ENCODE data around the gene SCML2. TPM values are rescaled to one million over a fixed set of nuclear protein-coding genes. Genes with fewer than 3 reads are reported as not detected.

SCML2 gene
- total RNA-seq, 1 donor from 2014 or later = 0.80 TPM

GRCh38 chrX:18220786-18221185 lies 133.7 kb downstream of the SCML2 start, which contains the start of gene BEND2:
BEND2 (minus strand) TSS chrX:18220886; CDS start chrX:18220750, 136 bp downstream.
- ATAC-seq (no peak), DNase-seq (no peak)
- H3K27me3 ChIP-seq (ENCODE audit: low read depth) = no peaks in the 10 kb centered on the region
- intact Hi-C loops (cut with DNase I) = no loop called here
- H3K9me3 ChIP-seq = no peaks in the 10 kb centered on the region
- no peaks in the 10 kb centered on the region for H3K36me3 ChIP-seq
- TF ChIP-seq CTCF (IDR thresholded peaks at IDR 0.05) = no peak
- H3K4me1 ChIP-seq = no peaks in the 10 kb centered on the region
- no peak within 1 kb of the TSS for H3K4me3 ChIP-seq
- no peak within 1 kb of the TSS for H3K27ac ChIP-seq

- DNase-seq (no peak), ATAC-seq (no peak)
- Histone ChIP-seq H3K36me3 (no peaks in the 10 kb centered on the region), H3K9me3 (no peaks in the 10 kb centered on the region), H3K4me1 (no peaks in the 10 kb centered on the region), H3K27me3 (ENCODE audit: low read depth) (no peaks in the 10 kb centered on the region), H3K27ac (no peak overlapping the region), H3K4me3 (no peak overlapping the region)
- intact Hi-C loops (cut with DNase I) = no loop called here
- no peak for TF ChIP-seq CTCF (IDR thresholded peaks at IDR 0.05)
These were observed 144.0 kb downstream of the SCML2 start for GRCh38 chrX:18210470-18210869.

GRCh38 chrX:18206657-18207056 lies 147.8 kb downstream of the SCML2 start:
- intact Hi-C loops (cut with DNase I) = no loop called here
- Histone ChIP-seq H3K9me3 (no peaks in the 10 kb centered on the region), H3K4me3 (no peak overlapping the region), H3K36me3 (no peaks in the 10 kb centered on the region), H3K27me3 (ENCODE audit: low read depth) (no peaks in the 10 kb centered on the region), H3K27ac (no peak overlapping the region), H3K4me1 (no peaks in the 10 kb centered on the region)
- TF ChIP-seq CTCF (IDR thresholded peaks at IDR 0.05) = no peak
- DNase-seq (no peak), ATAC-seq (no peak)

- DNase-seq (no peak), ATAC-seq (no peak)
- intact Hi-C loops (cut with DNase I) = no loop called here
- no peak for TF ChIP-seq CTCF (IDR thresholded peaks at IDR 0.05)
- Histone ChIP-seq H3K27me3 (ENCODE audit: low read depth) (no peaks in the 10 kb centered on the region), H3K36me3 (no peaks in the 10 kb centered on the region), H3K27ac (no peak overlapping the region), H3K4me3 (no peak overlapping the region), H3K9me3 (no peaks in the 10 kb centered on the region), H3K4me1 (no peaks in the 10 kb centered on the region)
These were observed 150.9 kb downstream of the SCML2 start for GRCh38 chrX:18203631-18204030.

- Histone ChIP-seq H3K4me3 (no peak overlapping the region), H3K27me3 (ENCODE audit: low read depth) (no peaks in the 10 kb centered on the region), H3K36me3 (no peaks in the 10 kb centered on the region), H3K4me1 (no peaks in the 10 kb centered on the region), H3K27ac (no peak overlapping the region), H3K9me3 (no peaks in the 10 kb centered on the region)
- no peak for TF ChIP-seq CTCF (IDR thresholded peaks at IDR 0.05)
- intact Hi-C loops (cut with DNase I) = no loop called here
- DNase-seq = no peak
- no peak for ATAC-seq
These were observed 159.8 kb downstream of the SCML2 start for GRCh38 chrX:18194688-18195087.

Other genes with a start within 250 kb of the SCML2 start
- gene BEND2, start 133.8 kb downstream of the SCML2 start, total RNA-seq = 0.24 TPM
- 30.6 TPM for gene CDKL5, start 70.9 kb upstream of the SCML2 start, total RNA-seq